Neural cell (in vitro differentiated cells): ENCODE data around the gene CLDN8. TPM values are rescaled to one million over a fixed set of nuclear protein-coding genes. Genes with fewer than 3 reads are reported as not detected.

Experiments used
- H2AFZ ChIP-seq: fragments of 200-600, 300-800 bp; sonication (generic), shearing (Covaris generic); 2 replicates; pipeline ENCODE4 v1.6.0; 2014; ENCODE audit warnings: low read depth, mild to moderate bottlenecking, antibody characterized with exemption, low read length, moderate library complexity
- H3F3A ChIP-seq: fragments of 200-600 bp; shearing (Covaris generic); 2 replicates; pipeline ENCODE4 v1.6.1; 2016; ENCODE audit warnings: mild to moderate bottlenecking, moderate library complexity, mixed read lengths, antibody characterized with exemption, low read length; ENCODE audit not compliant: insufficient read depth, poor library complexity, severe bottlenecking
- H3K27ac ChIP-seq: fragments of 200-600, 300-800 bp; sonication (generic), shearing (Covaris generic); 2 replicates; pipeline ENCODE4 v1.5.1; 2014; ENCODE audit warnings: mild to moderate bottlenecking, low read length, moderate library complexity
- H3K27me3 ChIP-seq: fragments of 300-800, 200-600 bp; sonication (generic), shearing (Covaris generic); 2 replicates; pipeline ENCODE4 v1.6.0; 2014; ENCODE audit warnings: mild to moderate bottlenecking, low read depth, low read length, moderate library complexity; ENCODE audit not compliant: insufficient read depth
- H3K36me3 ChIP-seq: fragments of 300-800, 200-600 bp; sonication (generic), shearing (Covaris generic); 2 replicates; pipeline ENCODE4 v1.5.1; 2014; ENCODE audit warnings: mild to moderate bottlenecking, antibody characterized with exemption, low read length, moderate library complexity; ENCODE audit not compliant: insufficient read depth
- H3K4me2 ChIP-seq: fragments of 300-800, 200-600 bp; sonication (generic), shearing (Covaris generic); 2 replicates; pipeline ENCODE4 v1.6.0; 2014; ENCODE audit warnings: mild to moderate bottlenecking, low read length
- H3K4me3 ChIP-seq: fragments of 300-800, 200-600 bp; sonication (generic), shearing (Covaris generic); 2 replicates; pipeline ENCODE4 v1.5.1; 2014; ENCODE audit warnings: mild to moderate bottlenecking, low read length, moderate library complexity
- H3K79me2 ChIP-seq: fragments of 200-600 bp; shearing (Covaris generic); replicated peaks from 2 replicates; pipeline ENCODE4 v1.6.0; 2014; ENCODE audit warnings: mild to moderate bottlenecking, low read length, moderate library complexity; ENCODE audit not compliant: insufficient read depth
- H3K9ac ChIP-seq: fragments of 300-800, 200-600 bp; sonication (generic), shearing (Covaris generic); 2 replicates; pipeline ENCODE4 v1.6.1; 2016; ENCODE audit warnings: mild to moderate bottlenecking, low read length, mixed read lengths
- H3K9me2 ChIP-seq: fragments of 200-600 bp; shearing (Covaris generic); 2 replicates; pipeline ENCODE4 v1.6.1; 2016; ENCODE audit warnings: mild to moderate bottlenecking, low read length, mixed read lengths; ENCODE audit not compliant: insufficient read depth
- H3K9me3 ChIP-seq: fragments of 200-600, 300-800 bp; sonication (generic), shearing (Covaris generic); 2 replicates; pipeline ENCODE4 v1.6.1; 2016; ENCODE audit warnings: mild to moderate bottlenecking, mixed run types, low read length, moderate library complexity, mixed read lengths
- H4K20me1 ChIP-seq: fragments of 200-600 bp; shearing (Covaris generic); 2 replicates; pipeline ENCODE4 v1.6.1; 2016; ENCODE audit warnings: mild to moderate bottlenecking, mixed run types; ENCODE audit not compliant: insufficient read depth
- CTCF ChIP-seq: fragments of 450-650 bp; IDR thresholded peaks from 2 replicates; pipeline ENCODE4 v1.5.1; 2014; ENCODE audit warnings: antibody characterized with exemption, mild to moderate bottlenecking, moderate library complexity; ENCODE audit not compliant: poor library complexity, severe bottlenecking
- EP300 ChIP-seq: fragments of 450-650 bp; conservative IDR thresholded peaks from 2 replicates; pipeline ENCODE4 v1.6.1; 2014; ENCODE audit warnings: antibody characterized with exemption, mild to moderate bottlenecking, moderate library complexity; ENCODE audit not compliant: poor library complexity, severe bottlenecking
- EZH2 ChIP-seq: fragments of 200-600, 300-800 bp; shearing (Covaris generic), sonication (generic); IDR thresholded peaks from 2 replicates; pipeline ENCODE4 v1.6.1; 2014; ENCODE audit warnings: antibody characterized with exemption, low read length, borderline replicate concordance, mild to moderate bottlenecking; ENCODE audit not compliant: insufficient read depth, poor library complexity, severe bottlenecking
- MXI1 ChIP-seq: fragments of 450-650 bp; conservative IDR thresholded peaks from 2 replicates; pipeline ENCODE4 v1.6.1; 2014; ENCODE audit warnings: antibody characterized with exemption, mild to moderate bottlenecking; ENCODE audit not compliant: poor library complexity, severe bottlenecking
- POLR2AphosphoS5 ChIP-seq: IDR thresholded peaks from 2 replicates; pipeline ENCODE4 v1.6.1; 2012
- RAD21 ChIP-seq: fragments of 450-650 bp; conservative IDR thresholded peaks from 2 replicates; pipeline ENCODE4 v1.6.1; 2014; ENCODE audit warnings: antibody characterized with exemption, mild to moderate bottlenecking, moderate library complexity
- REST ChIP-seq: IDR thresholded peaks from 2 replicates; pipeline ENCODE4 v1.6.1; 2012; ENCODE audit warnings: borderline replicate concordance
- SMC3 ChIP-seq: fragments of 450-650 bp; conservative IDR thresholded peaks from 2 replicates; pipeline ENCODE4 v1.6.1; 2014; ENCODE audit warnings: antibody characterized with exemption, mild to moderate bottlenecking, moderate library complexity; ENCODE audit not compliant: poor library complexity
- TAF1 ChIP-seq: IDR thresholded peaks from 2 replicates; pipeline ENCODE4 v1.6.1; 2012; ENCODE audit warnings: low read depth
- polyA minus RNA-seq: library from RNA; depleted of rRNA, polyadenylated mRNA; stranded (reverse); fragments of >200 nt; gene quantifications from 2 replicates; pipeline ENCODE4 v1.2.3, GENCODE V29; 2014
- polyA plus RNA-seq: library from polyadenylated mRNA; depleted of rRNA; stranded (reverse); fragments of >200 nt; gene quantifications from 2 replicates; pipeline ENCODE4 v1.2.3, GENCODE V29; 2014

The CLDN8 gene
- polyA plus RNA-seq (not detected in 2 replicates), polyA minus RNA-seq (not detected in 2 replicates)

DNA sequence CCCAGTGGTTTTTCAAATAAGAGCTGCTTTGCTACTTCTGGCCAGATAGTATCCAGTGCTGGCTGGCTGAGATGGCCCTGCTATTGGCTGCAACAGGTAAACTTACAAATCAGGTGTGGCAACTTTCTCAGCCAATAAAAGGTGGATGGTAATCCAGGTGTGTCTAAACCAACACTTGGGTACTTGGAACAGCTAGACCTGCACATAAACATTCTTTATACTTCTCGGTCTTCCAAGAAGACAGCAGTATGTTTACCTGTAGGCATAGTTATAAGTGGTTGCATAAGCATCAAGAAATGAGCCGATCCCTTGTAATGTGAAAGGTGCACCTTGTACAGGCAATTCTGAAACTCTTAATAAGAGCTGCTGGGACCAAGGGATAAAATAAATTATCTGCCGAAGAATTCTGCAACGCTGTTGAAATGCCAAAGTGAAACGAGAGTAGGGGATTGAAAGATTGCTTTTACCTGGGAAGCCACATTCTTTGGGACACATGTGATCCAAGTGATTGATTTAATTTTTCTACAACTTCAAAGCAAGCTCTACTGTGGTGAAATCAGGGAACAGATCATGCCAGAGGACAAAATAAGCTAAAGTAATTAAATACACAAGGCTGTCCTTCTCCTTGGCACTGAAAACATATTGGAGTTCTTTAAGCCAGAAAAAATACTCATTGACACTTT lies at the start of gene CLDN8:
Gene CLDN8 (minus strand): TSS at position 57 of the 683 bp plus-strand sequence. CDS start 172 bp downstream, outside the sequence.
- H3K9me3 ChIP-seq, result no peaks in the 10 kb centered on the region
- H3K9me2 ChIP-seq, result no peaks in the 10 kb centered on the region
- no peak within 1 kb of the TSS for H3K9ac ChIP-seq
- H3K27ac ChIP-seq, result no peak within 1 kb of the TSS
- H2AFZ ChIP-seq, result no peak within 1 kb of the TSS
- no peak within 1 kb of the TSS for H3K4me2 ChIP-seq
- H3K4me3 ChIP-seq, result no peak within 1 kb of the TSS
- no peaks in the 10 kb centered on the region for H3K79me2 ChIP-seq
- H4K20me1 ChIP-seq, result no peaks in the 10 kb centered on the region
- H3F3A ChIP-seq, result no peaks in the 10 kb centered on the region
- TF ChIP-seq SMC3 (no peak), CTCF (no peak), EP300 (no peak), TAF1 (no peak), POLR2AphosphoS5 (no peak), REST (no peak), MXI1 (no peak), RAD21 (no peak), EZH2 (no peak)
- no peaks in the 10 kb centered on the region for H3K27me3 ChIP-seq
- H3K36me3 ChIP-seq, result no peaks in the 10 kb centered on the region

DNA sequence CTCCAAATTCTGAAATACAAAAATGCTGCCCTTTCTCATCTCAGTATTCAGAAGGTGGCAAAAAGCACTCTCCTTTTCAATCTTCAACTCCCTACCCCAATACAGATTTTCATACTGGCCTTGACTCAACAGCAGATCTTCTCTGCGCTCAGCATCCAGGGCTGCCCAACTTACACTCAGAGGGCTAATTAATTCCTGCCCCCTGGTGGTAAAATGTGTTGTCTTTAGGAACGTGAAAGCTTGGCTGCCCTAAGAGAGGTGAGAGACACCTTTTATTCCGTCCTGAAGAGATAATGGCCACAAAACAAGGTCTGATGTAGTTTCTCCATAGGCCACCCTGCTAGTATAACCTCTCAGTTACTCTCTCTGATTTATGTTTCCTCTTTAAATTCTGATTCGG lies 41.9 kb upstream of the CLDN8 start:
- no peaks in the 10 kb centered on the region for H3K36me3 ChIP-seq
- H2AFZ ChIP-seq, result no peak overlapping the region
- no peaks in the 10 kb centered on the region for H3F3A ChIP-seq
- H3K9me2 ChIP-seq, result no peaks in the 10 kb centered on the region
- H3K27ac ChIP-seq, result no peak overlapping the region
- no peaks in the 10 kb centered on the region for H4K20me1 ChIP-seq
- no peak overlapping the region for H3K4me2 ChIP-seq
- H3K4me3 ChIP-seq, result no peak overlapping the region
- H3K27me3 ChIP-seq, result no peaks in the 10 kb centered on the region
- TF ChIP-seq TAF1 (no peak), POLR2AphosphoS5 (no peak)
- no peaks in the 10 kb centered on the region for H3K9me3 ChIP-seq
- no peak overlapping the region for H3K9ac ChIP-seq
- H3K79me2 ChIP-seq, result no peaks in the 10 kb centered on the region
